ENCODE measurements around the gene TUT1. TPM values are rescaled to one million over a fixed set of nuclear protein-coding genes. Genes with fewer than 3 reads are reported as not detected.

The TUT1 gene
- total and polyA plus RNA-seq, 8 donors, result 12.0 to 33.4 (median 15.8) TPM

- DNase-seq (peak in 5 of 6 donors; percentile 33 to 87 (median 56)), FAIRE-seq (no peak), ATAC-seq (peak in 3 of 4 donors; percentile 3 to 15 (median 6))
- intact Hi-C loops (cut with DNase I), result no loop called here
- Histone ChIP-seq H3K4me1 (peaks cover 0 to 11% (median 0%) of the 10 kb centered on the region in 3 donors), H3K27me3 (no peaks in the 10 kb centered on the region), H3K27ac (peak overlapping the region; percentile 67 to 97 (median 93)), H3K36me3 (no peaks in the 10 kb centered on the region), H3K9me3 (no peaks in the 10 kb centered on the region), H3K4me3 (peak overlapping the region in 1 of 4 donors; percentile 71)
- TF ChIP-seq CTCF (IDR thresholded peaks at IDR 0.05), result no peak
- 41 to 44% methylated on average over 15 of the region's 15 CpGs for WGBS, 2 donors
Observed at GRCh38 chr11:62613291-62613778, 22.0 kb upstream of the TUT1 start.

- H3K36me3 ChIP-seq, result no peaks in the 10 kb centered on the region
- H3K27me3 ChIP-seq, result no peaks in the 10 kb centered on the region
- TF ChIP-seq CTCF (IDR thresholded peaks at IDR 0.05), result peak; percentile 83 to 93 (median 88)
- intact Hi-C loops (cut with DNase I), result no loop called here
- H3K4me3 ChIP-seq, result peak within 1 kb of the TSS; percentile 42 to 82 (median 58)
- H3K27ac ChIP-seq, result peak within 1 kb of the TSS; percentile 67 to 97 (median 93)
- 3 to 6% methylated on average over 20 to 91 of the region's 91 CpGs for WGBS, 2 donors
- peak; percentile 79 to 86 (median 84) for ATAC-seq
- no peaks in the 10 kb centered on the region for H3K9me3 ChIP-seq
- peak; percentile 86 to 95 (median 88) for DNase-seq
- peaks cover 0 to 11% (median 0%) of the 10 kb centered on the region in 3 donors for H3K4me1 ChIP-seq
- no peak for FAIRE-seq
Observed at GRCh38 chr11:62612366-62613290, 21.3 kb upstream of the TUT1 start, which contains the start of the genes EML3 and ROM1. TSS of gene EML3 (minus strand) at chr11:62612775. CDS start at chr11:62612457, 318 bp downstream. TSS of gene ROM1 (plus strand) at chr11:62613257. CDS start at chr11:62613282, 25 bp downstream.

- no peaks in the 10 kb centered on the region for H3K9me3 ChIP-seq
- intact Hi-C loops (cut with DNase I), result no loop called here
- DNase-seq (peak in 2 of 6 donors; percentile 50 to 63), FAIRE-seq (no peak), ATAC-seq (peak; percentile 1 to 14 (median 4))
- peak overlapping the region; percentile 42 to 82 (median 58) for H3K4me3 ChIP-seq
- H3K27ac ChIP-seq, result peak overlapping the region; percentile 67 to 97 (median 93)
- H3K36me3 ChIP-seq, result no peaks in the 10 kb centered on the region
- no peaks in the 10 kb centered on the region for H3K27me3 ChIP-seq
- H3K4me1 ChIP-seq, result peaks cover 0 to 11% (median 0%) of the 10 kb centered on the region in 3 donors
- no peak for TF ChIP-seq CTCF (IDR thresholded peaks at IDR 0.05)
- WGBS, 2 donors, result 2 to 3% methylated on average over 29 to 34 of the region's 34 CpGs
Observed at GRCh38 chr11:62611705-62612365, 20.5 kb upstream of the TUT1 start.

GRCh38 chr11:62610814-62611704 is 19.7 kb upstream of the TUT1 start:
- ATAC-seq, result no peak

More at GRCh38 chr11:62610814-62611704, 19.7 kb upstream of the TUT1 start:
- DNase-seq (no peak), FAIRE-seq (no peak)
- Histone ChIP-seq H3K4me3 (peak overlapping the region in 3 of 4 donors; percentile 42 to 82 (median 71)), H3K4me1 (peaks cover 0 to 11% (median 0%) of the 10 kb centered on the region in 3 donors), H3K36me3 (peaks cover 0 to 3% (median 0%) of the 10 kb centered on the region in 3 donors), H3K27me3 (no peaks in the 10 kb centered on the region), H3K9me3 (no peaks in the 10 kb centered on the region), H3K27ac (no peak overlapping the region)
- no peak for TF ChIP-seq CTCF (IDR thresholded peaks at IDR 0.05)
- intact Hi-C loops (cut with DNase I), result no loop called here
- WGBS, 2 donors, result 78 to 81% methylated on average over 25 to 28 of the region's 28 CpGs
